COR-L47 (cell line): ENCODE measurements around the gene LTB4R2.
A peak's percentile ranks its signal among the peaks of the same experiment; 100 is the strongest.
"Not testable (repeated sequence)": the region's sequence is repeated elsewhere in the genome, so short reads cannot be mapped to it uniquely, and the experiment has no call there.

ENCODE experiments used
- DNase-seq: peaks from one replicate; lab custom pipeline; 2025; lab: John Stamatoyannopoulos, UW

The LTB4R2 gene

GRCh38 chr14:24340606-24341005 lies 30.7 kb downstream of the LTB4R2 start:
- DNase-seq = no peak

- DNase-seq = no peak
Measured at GRCh38 chr14:24342889-24343288, 32.9 kb downstream of the LTB4R2 start.

GRCh38 chr14:24343795-24344660 lies 34.1 kb downstream of the LTB4R2 start:
- DNase-seq = no peak

DNA sequence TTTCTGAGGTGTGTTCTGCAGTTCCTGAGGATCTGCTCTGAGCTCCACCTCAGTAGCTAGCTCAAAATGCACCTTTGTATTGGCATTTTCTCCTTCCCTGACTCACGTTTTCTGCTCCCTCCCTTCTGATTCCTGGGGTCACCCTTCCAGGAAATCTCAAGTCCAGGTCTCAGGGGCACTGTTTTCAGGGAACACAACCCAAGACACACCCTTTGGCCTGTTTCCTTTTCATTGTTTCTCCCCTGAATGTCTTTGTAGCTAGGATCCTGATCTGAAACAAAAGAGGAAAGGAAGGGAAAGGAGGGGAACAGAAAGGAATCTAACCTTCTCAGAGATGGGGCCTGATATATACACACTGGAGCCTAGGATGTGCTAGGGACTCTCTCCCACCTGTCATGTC lies 37.2 kb downstream of the LTB4R2 start:
- DNase-seq = no peak

DNA sequence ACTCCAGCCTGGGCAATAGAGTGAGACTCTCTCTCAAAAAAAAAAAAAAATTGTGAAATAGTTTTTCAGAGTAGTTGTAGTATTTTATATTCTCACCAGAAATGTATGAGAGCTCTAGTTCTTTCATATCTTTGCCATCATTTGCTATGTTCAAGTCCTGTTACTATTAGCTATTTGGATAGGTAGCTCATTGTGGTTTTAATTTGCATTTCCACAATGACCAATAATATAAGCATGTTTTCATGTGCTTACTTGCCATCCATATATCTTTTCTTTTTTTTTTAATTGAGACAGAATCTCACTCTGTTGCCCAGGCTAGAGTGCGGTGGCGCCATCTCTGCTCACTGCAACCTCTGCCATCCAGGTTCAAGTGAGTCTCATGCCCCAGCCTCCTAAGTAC lies 38.2 kb downstream of the LTB4R2 start:
- DNase-seq = no peak

DNA sequence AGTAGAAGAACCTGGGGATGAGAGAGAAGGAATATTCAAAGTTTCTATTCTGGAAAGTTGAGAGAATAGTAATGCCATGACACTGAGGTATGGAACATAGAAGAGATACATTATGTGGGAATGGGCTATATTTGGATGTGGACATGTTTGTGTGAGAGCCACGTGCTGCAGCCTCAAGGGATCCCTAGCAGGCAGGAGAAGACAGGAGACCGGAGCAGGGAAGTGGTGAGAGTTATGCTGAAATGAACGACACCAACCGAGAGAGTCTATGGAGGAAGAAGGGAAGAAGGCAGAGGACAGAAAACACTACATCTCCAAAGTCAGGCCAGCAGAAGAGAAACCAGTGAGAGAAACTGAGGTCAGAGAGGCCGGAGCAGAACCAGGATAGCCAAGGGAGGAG lies 39.8 kb downstream of the LTB4R2 start:
- no peak for DNase-seq

DNA sequence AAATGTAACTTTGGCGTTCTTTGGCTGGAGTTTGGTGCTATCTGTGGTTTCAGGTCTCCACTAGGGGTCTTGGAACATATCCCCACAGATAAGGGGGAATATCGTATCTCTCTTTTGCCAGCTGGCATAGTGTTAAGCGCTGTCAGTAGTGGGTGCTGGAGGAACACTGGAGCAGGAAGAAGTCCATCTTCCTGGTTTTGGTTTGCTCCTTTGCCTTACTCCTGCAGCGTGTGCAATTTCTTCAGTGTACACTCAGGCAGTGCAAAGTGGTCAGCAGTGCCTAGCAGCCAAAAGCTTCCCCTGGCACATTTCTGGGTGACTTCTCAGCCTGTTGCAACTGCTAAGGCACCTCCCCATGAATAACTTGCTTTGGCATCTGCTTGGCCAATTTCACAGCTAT lies 41.6 kb downstream of the LTB4R2 start:
- peak; percentile 12 for DNase-seq

DNA sequence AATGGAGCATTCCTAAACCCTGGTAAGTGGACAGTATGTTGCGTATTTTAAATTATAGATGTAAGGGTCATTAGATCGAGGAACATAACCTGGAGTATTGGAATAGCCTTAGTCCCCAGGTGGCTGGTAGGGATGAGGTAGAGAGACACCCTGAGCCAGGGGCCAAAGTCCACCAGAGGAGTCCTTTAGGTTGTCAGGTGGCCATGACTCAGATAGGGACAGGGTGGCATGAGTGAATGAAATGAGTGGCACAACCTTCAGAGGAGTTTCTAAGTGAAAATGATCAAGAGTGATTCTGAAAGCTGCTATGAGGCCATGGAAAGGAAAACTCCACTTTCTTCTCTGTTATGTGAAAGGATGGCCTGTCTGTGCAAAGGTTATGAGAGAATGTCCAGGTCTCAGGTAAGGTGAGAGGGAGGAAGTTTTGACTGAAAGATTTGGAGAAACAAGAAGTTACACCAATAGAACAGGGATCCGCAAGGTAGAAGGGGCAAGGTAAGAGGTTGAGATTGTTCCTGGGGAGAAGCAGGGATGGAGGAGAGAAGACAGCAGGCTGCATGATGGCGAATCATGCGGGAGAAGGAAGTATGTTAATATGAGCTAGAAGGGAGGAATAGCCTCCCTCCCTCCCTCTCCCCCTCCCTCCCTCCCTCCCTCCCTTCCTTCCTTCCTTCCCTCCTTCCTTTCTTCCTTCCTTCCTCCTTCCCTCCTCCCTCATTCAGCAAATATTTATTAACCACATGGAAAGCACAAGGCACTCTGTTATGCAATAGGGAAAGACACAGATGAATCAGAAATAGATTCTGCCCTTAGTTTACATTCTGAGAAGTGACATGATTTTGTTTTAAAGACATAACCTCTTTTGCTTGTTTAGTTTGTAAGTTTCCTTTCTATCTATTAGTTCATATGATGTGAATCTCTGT lies 43.9 kb downstream of the LTB4R2 start:
- no peak for DNase-seq

DNA sequence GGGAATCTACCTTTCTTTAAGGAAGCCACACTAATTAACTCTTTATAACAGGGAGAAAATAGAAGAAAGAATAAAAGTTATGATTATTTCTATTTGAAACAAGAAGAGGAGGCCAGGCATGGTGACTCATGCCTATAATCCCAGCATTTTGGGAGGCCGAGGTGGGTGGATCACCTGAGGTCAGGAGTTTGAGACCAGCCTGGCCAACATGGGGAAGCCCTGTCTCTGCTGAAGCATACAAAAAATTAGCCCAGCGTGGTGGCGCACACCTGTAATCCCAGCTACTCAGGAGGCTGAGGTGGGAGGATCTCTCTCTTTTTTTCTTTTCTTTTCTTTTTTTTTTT lies 44.5 kb downstream of the LTB4R2 start:
- DNase-seq = not testable (repeated sequence)

DNA sequence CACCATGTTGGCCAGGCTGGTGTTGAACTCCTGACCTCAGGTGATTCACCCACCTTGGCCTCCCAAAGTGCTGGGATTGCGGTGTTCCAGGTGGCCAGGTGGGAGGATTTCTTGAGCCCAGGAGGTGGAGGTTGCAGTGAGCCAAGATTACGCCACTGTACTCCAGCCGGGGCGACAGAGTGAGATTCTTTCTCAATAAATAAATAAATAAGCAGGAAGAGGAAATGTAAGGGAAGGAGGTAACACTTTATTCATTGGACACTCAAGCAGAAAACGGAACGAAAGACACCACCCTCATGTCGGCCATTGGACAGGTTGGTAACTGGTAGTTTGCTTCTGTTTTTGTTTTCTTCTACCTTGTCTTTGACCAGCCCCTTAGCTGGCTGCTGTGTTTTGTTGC lies 45.1 kb downstream of the LTB4R2 start:
- no peak for DNase-seq

DNA sequence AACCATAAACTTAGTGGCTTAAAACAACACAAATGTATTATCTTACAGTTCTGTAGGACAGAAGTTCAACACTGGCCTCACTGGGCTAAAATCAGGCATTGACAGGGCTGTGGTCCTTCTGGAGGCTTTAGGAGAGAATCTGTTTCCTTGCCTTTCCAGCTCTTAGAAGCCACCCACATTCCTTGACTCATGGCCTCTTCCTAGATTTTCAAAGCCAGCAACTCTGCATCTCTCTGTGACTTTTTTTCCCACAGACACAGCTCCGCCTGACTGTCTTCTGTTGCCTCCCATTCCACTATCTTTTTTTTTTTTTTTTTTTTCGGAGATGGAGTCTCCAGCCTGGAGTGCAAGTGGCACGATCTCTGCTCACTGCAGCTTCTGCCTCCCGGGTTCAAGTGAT lies 46.3 kb downstream of the LTB4R2 start:
- DNase-seq = no peak

- no peak for DNase-seq
Measured at GRCh38 chr14:24360281-24360680, 50.3 kb downstream of the LTB4R2 start.

GRCh38 chr14:24361326-24361725 lies 51.4 kb downstream of the LTB4R2 start:
- no peak for DNase-seq
